HG02678 (cell line): ENCODE data around the gene MID1.

Experiments
- ATAC-seq: cut with Tn5 transposase; IDR thresholded peaks from one replicate; pipeline ENCODE4 v1.9.1; 2021; ENCODE audit warnings: mild to moderate bottlenecking, moderate library complexity; ENCODE audit not compliant: unreplicated experiment

The MID1 gene

GRCh38 chrX:10620121-10620699 lies at the start of gene MID1:
MID1 (minus strand) TSS chrX:10620585; CDS start chrX:10567547, 53,038 bp downstream.
- no peak for ATAC-seq

GRCh38 chrX:10667143-10667542 lies 46.8 kb upstream of the MID1 start:
- ATAC-seq = no peak

GRCh38 chrX:10666102-10666501 lies 45.7 kb upstream of the MID1 start:
- ATAC-seq = no peak

GRCh38 chrX:10665681-10666080 lies 45.3 kb upstream of the MID1 start:
- ATAC-seq = no peak

GRCh38 chrX:10660171-10660570 lies 39.8 kb upstream of the MID1 start:
- no peak for ATAC-seq

- no peak for ATAC-seq
These were observed 35.8 kb upstream of the MID1 start for GRCh38 chrX:10656214-10656613.

- ATAC-seq = no peak
These were observed 34.6 kb upstream of the MID1 start for GRCh38 chrX:10654960-10655359.

- ATAC-seq = no peak
These were observed 32.9 kb upstream of the MID1 start for GRCh38 chrX:10653302-10653701.

GRCh38 chrX:10649265-10649664 lies 28.9 kb upstream of the MID1 start:
- ATAC-seq = no peak

- ATAC-seq = no peak
These were observed 28.2 kb upstream of the MID1 start for GRCh38 chrX:10648614-10649013.

- no peak for ATAC-seq
These were observed 16.5 kb upstream of the MID1 start for GRCh38 chrX:10636851-10637250.

- ATAC-seq = no peak
These were observed 16.0 kb upstream of the MID1 start for GRCh38 chrX:10636337-10636736.

GRCh38 chrX:10634392-10635161 lies 14.2 kb upstream of the MID1 start:
- no peak for ATAC-seq

- ATAC-seq = no peak
These were observed 13.3 kb upstream of the MID1 start for GRCh38 chrX:10633722-10634121.

- no peak for ATAC-seq
These were observed 11.2 kb upstream of the MID1 start for GRCh38 chrX:10631416-10632145.

- ATAC-seq = no peak
These were observed 9.9 kb upstream of the MID1 start for GRCh38 chrX:10630320-10630719.

GRCh38 chrX:10629905-10630304 lies 9.5 kb upstream of the MID1 start:
- no peak for ATAC-seq

- ATAC-seq = no peak
These were observed 8.5 kb upstream of the MID1 start for GRCh38 chrX:10628906-10629305.

GRCh38 chrX:10622197-10622596 lies 1.8 kb upstream of the MID1 start:
- ATAC-seq = no peak

- no peak for ATAC-seq
These were observed 849 bp downstream of the MID1 start for GRCh38 chrX:10619425-10620046.

GRCh38 chrX:10618961-10619360 lies 1.4 kb downstream of the MID1 start:
- no peak for ATAC-seq

- ATAC-seq = no peak
These were observed 2.4 kb downstream of the MID1 start for GRCh38 chrX:10617999-10618351.
